Left hindlimb (tissue), 1 donor: ENCODE results near the gene OR5AL1.
"Not testable (repeated sequence)": the region's sequence is repeated elsewhere in the genome, so short reads cannot be mapped to it uniquely, and the experiment has no call there.

Experiments
- DNase-seq: peaks from one replicate; pipeline ENCODE4 v3.0.0-alpha.2; 2018

The OR5AL1 gene

GRCh38 chr11:56412396-56412795, at the start of gene OR5AL1:
TSS of gene OR5AL1 (plus strand) at chr11:56412696.
- DNase-seq: no peak

GRCh38 chr11:56375324-56375723, 37.2 kb upstream of the OR5AL1 start, which contains the start of gene OR8U1:
TSS of gene OR8U1 (plus strand) at chr11:56375624. CDS start at chr11:56375624, 0 bp downstream.
- no peak for DNase-seq

- no peak for DNase-seq
Measured at GRCh38 chr11:56380120-56380519, 32.4 kb upstream of the OR5AL1 start.

GRCh38 chr11:56394381-56394780, 18.1 kb upstream of the OR5AL1 start:
- no peak for DNase-seq

GRCh38 chr11:56396047-56396446, 16.4 kb upstream of the OR5AL1 start:
- DNase-seq: no peak

- DNase-seq: not testable (repeated sequence)
Measured at GRCh38 chr11:56401858-56402461, 10.5 kb upstream of the OR5AL1 start.

GRCh38 chr11:56404393-56404792, 8.1 kb upstream of the OR5AL1 start:
- no peak for DNase-seq

- DNase-seq: no peak
Measured at GRCh38 chr11:56410801-56411200, 1.7 kb upstream of the OR5AL1 start.

- no peak for DNase-seq
Measured at GRCh38 chr11:56453521-56453920, 41.0 kb downstream of the OR5AL1 start.

- no peak for DNase-seq
Measured at GRCh38 chr11:56457076-56457475, 44.6 kb downstream of the OR5AL1 start.
